BJ (cell line): ENCODE results near the gene DPPA2. TPM values are rescaled to one million over a fixed set of nuclear protein-coding genes. Genes with fewer than 3 reads are reported as not detected.

Experiments used
- CTCF ChIA-PET: fragments of 350-600 bp; formaldehyde crosslinking; extraction: SDS; loops from one replicate; lab custom pipeline; 2021; ENCODE audit warnings: antibody characterized with exemption, inconsistent platforms; lab: Yijun Ruan, JAX
- POLR2A ChIA-PET: fragments of 300-600 bp; sonication (Branson Sonifier 250); formaldehyde crosslinking; extraction: SDS; loops from one replicate; lab custom pipeline; 2021; ENCODE audit warnings: antibody characterized with exemption; lab: Charles Lee
- DNase-seq: peaks from one replicate; pipeline ENCODE4 v3.0.0-alpha.2; 2011; ENCODE audit warnings: low read depth
- H3K27me3 ChIP-seq: 2 replicates; pipeline ENCODE4 v1.6.0; 2011; ENCODE audit warnings: low read length; ENCODE audit not compliant: control insufficient read depth, insufficient read depth
- H3K36me3 ChIP-seq: 2 replicates; pipeline ENCODE4 v1.5.1; 2011; ENCODE audit warnings: low read length; ENCODE audit not compliant: control insufficient read depth, insufficient read depth
- H3K4me3 ChIP-seq: 2 replicates; pipeline ENCODE4 v1.5.1; 2011; ENCODE audit warnings: low read depth, mild to moderate bottlenecking, control low read depth, low read length
- polyA plus RNA-seq: library from polyadenylated mRNA; depleted of rRNA; stranded (reverse); fragments of >200 nt; gene quantifications from 2 replicates; pipeline ENCODE4 v1.2.3, GENCODE V29; 2011
- TF ChIP-seq, protein P1 (sequence below): IDR thresholded peaks from 2 replicates; pipeline ENCODE4 v1.5.1; 2011; ENCODE audit warnings: low read depth, mild to moderate bottlenecking, control low read depth, inconsistent platforms, low read length, moderate library complexity; ENCODE audit not compliant: insufficient read depth

DPPA2 gene
- polyA plus RNA-seq, 1 experiment, result not detected

GRCh38 chr3:109336291-109336861, 20.1 kb upstream of the DPPA2 start:
- TF ChIP-seq, protein P1, sequence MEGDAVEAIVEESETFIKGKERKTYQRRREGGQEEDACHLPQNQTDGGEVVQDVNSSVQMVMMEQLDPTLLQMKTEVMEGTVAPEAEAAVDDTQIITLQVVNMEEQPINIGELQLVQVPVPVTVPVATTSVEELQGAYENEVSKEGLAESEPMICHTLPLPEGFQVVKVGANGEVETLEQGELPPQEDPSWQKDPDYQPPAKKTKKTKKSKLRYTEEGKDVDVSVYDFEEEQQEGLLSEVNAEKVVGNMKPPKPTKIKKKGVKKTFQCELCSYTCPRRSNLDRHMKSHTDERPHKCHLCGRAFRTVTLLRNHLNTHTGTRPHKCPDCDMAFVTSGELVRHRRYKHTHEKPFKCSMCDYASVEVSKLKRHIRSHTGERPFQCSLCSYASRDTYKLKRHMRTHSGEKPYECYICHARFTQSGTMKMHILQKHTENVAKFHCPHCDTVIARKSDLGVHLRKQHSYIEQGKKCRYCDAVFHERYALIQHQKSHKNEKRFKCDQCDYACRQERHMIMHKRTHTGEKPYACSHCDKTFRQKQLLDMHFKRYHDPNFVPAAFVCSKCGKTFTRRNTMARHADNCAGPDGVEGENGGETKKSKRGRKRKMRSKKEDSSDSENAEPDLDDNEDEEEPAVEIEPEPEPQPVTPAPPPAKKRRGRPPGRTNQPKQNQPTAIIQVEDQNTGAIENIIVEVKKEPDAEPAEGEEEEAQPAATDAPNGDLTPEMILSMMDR, result no peak
- H3K27me3 ChIP-seq, result no peaks in the 10 kb centered on the region
- no peak for DNase-seq
- no peak overlapping the region for H3K4me3 ChIP-seq
- no peaks in the 10 kb centered on the region for H3K36me3 ChIP-seq
- POLR2A ChIA-PET, result no interaction called here
- CTCF ChIA-PET, result no interaction called here

DNA sequence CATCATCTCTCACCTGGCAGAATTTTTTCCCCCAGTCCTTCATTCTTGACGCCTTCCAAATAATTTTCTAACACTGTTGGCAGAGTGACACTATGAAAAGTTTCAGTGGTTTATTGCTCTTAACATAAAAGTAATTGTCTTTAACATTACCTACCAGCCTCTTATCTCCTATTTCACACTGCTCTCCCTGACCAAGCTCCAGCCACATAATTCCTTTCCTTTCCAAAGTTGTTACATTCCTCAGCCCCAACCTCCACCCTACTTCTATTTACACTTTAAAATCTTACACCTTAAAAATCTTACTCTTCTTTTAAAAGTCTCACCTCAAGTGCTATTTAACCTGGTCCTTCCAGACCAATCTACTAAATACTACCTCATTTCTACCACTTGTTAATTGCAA, 18.3 kb upstream of the DPPA2 start:
- POLR2A ChIA-PET, result no interaction called here

DNA sequence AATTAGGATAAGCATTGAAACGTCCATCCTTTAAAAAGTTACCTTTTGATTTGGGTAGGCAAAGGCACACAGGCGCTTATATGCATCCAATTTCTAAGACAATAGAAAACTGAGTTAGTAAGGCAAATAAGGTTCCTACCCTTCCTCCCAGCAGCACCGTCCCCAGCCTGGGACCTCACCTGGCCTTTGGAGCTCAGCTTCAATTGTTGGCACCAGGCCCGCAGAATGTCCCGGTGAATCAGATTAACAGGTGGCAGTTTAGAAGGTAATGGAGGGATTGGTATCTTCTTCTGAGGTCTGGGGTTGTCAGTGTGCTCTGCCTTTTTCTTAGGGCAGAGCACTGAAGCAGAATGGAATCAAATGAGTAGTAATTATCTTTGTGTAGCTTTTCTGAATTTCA, 15.4 kb upstream of the DPPA2 start:
- no peak overlapping the region for H3K4me3 ChIP-seq
- DNase-seq, result no peak
- TF ChIP-seq, protein P1, result no peak
- H3K27me3 ChIP-seq, result no peaks in the 10 kb centered on the region
- ChIA-PET POLR2A (no interaction called here), CTCF (no interaction called here)
- no peaks in the 10 kb centered on the region for H3K36me3 ChIP-seq

More for the DNA sequence above, 18.3 kb upstream of the DPPA2 start:
- no peaks in the 10 kb centered on the region for H3K27me3 ChIP-seq
- TF ChIP-seq, protein P1, result no peak
- no peaks in the 10 kb centered on the region for H3K36me3 ChIP-seq
- DNase-seq, result no peak
- no peak overlapping the region for H3K4me3 ChIP-seq
- CTCF ChIA-PET, result no interaction called here

- ChIA-PET POLR2A (no interaction called here), CTCF (no interaction called here)
- Histone ChIP-seq H3K36me3 (no peaks in the 10 kb centered on the region), H3K27me3 (no peaks in the 10 kb centered on the region), H3K4me3 (no peak overlapping the region)
- TF ChIP-seq, protein P1, result no peak
- DNase-seq, result no peak
Measured at GRCh38 chr3:109330405-109330804, 14.1 kb upstream of the DPPA2 start.

DNA sequence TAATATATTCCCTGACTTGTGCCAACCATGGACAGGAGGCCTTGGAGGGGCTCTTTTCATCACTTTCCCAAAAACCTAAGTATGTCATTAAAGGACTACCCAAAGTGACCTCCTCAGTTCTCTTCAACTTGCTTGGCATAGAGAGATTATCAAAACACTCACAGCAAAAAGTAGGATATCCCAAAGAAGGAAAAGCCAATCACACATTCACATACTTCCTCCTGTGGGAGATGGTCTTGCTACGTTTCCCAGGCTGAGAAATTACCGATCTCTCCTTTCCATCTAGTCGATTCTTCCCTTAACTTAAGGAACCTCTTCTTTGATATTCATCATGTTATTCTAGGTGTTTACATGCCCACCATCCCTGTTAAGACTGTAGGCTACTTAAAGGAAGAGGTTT, 11.9 kb upstream of the DPPA2 start:
- TF ChIP-seq, protein P1, result no peak
- no peak for DNase-seq
- ChIA-PET CTCF (no interaction called here), POLR2A (no interaction called here)
- H3K36me3 ChIP-seq, result no peaks in the 10 kb centered on the region
- no peaks in the 10 kb centered on the region for H3K27me3 ChIP-seq
- no peak overlapping the region for H3K4me3 ChIP-seq
